HG03135 (cell line): ENCODE results near the gene TEX47.
A peak's percentile ranks its signal among the peaks of the same experiment; 100 is the strongest.

Experiments
- ATAC-seq: cut with Tn5 transposase; IDR thresholded peaks from one replicate; pipeline ENCODE4 v1.9.1; 2021; ENCODE audit warnings: mild to moderate bottlenecking, moderate library complexity; ENCODE audit not compliant: unreplicated experiment

Gene TEX47

GRCh38 chr7:88795553-88795952 is at the start of gene TEX47:
Gene TEX47 (minus strand): TSS chr7:88795737. CDS start chr7:88794942, 795 bp downstream.
- no peak for ATAC-seq

- ATAC-seq: no peak
Observed at GRCh38 chr7:88845091-88845490, 49.6 kb upstream of the TEX47 start.

GRCh38 chr7:88842201-88842600 is 46.7 kb upstream of the TEX47 start:
- no peak for ATAC-seq

DNA sequence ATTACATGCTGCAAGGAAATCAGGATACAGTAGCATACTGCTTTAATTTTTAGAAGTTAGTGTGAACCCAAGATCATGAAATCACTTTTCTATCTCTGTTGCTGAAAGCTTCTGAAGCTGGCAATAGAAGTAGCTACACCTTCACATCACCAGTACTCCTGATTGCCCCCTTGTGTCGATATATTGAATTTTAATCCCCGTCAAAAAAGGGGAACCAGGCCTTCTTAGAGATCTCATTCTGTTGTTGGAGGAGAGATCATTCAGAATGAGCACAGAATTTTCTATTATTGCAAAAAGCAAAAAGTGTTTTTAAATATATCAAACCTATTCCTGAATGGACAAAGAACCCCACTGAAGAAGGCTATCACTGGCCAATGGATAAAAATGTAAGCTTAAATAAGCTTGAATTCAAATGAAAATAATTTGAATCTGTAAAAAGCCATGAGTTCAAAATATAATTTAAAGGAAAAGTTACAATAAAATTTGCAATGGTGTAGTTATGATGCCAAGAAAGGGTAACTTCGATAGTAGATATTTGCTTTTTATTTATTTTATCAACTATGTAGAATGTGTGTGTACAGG is 39.7 kb upstream of the TEX47 start:
- ATAC-seq: peak; percentile 96

- no peak for ATAC-seq
Observed at GRCh38 chr7:88826222-88826621, 30.7 kb upstream of the TEX47 start.

DNA sequence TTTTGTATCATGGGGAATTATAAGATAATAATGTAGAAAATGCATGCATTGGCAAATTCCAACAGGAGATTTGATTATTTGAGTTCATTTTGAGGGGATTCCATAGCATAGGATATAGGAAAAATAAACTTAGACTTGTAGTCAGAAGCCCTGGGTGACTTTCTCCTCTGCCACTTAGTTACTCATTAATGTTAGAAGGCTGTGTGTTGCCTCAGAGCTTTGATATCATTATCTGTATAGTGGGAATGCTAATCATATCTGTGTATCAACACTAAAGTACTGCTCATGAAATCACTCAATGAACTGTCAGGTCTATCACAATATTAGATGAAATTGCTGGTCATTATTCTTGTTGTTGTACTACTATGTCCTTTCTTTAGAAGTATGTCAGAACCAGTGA is 23.0 kb upstream of the TEX47 start:
- no peak for ATAC-seq

- ATAC-seq: no peak
Observed at GRCh38 chr7:88806280-88807037, 10.9 kb upstream of the TEX47 start.

- ATAC-seq: no peak
Observed at GRCh38 chr7:88801046-88801445, 5.5 kb upstream of the TEX47 start.

DNA sequence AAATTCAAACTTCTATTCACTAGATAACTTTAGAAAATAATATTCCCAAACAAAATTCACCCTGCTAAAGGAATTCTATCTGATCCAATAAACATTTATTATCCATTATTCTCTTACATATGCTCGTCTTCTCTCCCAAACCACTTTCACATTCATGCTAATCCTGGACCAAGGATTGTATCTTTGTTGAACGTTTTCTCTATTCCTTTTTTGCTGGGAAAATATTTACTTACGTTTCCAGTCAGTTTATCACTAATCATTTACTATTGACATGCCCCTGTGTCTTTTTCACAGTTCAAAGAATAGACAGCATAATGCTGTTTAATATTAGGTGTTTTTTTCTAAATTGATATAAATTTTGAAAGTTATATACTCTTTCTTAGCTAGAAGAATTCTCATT is 3.2 kb downstream of the TEX47 start:
- no peak for ATAC-seq

DNA sequence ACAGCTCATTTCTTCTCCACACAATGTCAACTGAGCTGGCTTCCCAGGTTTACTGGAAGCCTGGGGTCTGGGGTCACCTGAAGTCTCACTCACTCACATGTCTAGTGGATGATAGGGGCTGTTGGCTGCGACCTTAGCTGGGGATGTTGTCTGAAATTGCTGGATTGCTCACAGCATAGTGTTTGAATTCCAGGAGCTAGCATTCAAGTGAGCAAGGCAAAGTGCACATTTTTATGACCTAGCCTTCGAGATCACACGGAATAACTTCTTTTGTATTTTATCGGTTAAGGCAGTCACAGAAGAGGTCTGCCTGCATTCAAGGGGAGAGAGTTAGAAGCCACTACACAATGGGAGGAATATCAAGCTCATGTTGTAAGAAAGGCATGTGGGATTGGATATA is 3.6 kb downstream of the TEX47 start:
- no peak for ATAC-seq

DNA sequence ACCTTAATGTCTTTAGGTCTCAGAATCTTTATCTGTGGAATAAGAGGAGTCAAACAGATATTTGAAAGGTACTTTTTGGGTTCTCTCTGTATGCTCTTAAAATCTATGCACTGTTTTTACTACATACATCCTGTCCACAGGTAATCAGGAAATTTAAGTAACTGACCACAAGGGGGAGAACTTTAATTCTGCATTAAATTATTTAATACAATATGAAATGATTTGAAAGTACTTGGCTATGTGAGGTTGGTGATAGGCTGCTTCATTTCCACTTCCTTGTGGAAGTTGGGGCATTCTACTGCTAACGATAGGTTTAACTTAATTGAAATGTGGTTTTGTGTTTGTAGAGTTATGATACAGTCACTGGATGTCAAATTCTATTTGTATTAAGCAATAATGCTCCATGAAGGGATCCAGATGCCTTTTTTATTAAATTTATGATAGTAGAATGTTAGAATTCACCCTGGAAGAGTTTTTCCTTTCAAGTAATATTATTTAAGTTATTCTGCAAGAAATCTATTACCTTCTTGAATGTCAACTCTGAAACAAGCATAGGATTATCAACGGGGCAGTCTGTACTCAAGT is 6.0 kb downstream of the TEX47 start:
- ATAC-seq: no peak

DNA sequence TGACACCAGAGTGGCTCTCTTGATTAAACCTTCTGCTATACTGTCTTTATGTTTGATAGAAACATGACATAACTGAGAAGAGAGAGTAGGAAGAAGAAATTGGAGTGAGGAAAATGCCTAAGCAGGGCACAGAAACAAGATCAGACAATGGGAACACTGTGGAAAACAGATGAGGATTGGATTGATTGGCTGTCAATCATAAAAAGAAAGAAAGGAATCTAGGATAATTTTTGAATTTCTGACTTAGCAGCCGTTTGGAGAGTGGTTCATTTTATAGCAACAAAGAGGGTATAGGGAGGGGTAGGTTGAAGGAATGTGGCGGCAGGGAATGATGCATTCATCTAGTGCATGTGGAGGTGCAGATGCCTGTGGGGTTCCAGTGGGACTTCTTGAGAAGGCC is 7.8 kb downstream of the TEX47 start:
- no peak for ATAC-seq

DNA sequence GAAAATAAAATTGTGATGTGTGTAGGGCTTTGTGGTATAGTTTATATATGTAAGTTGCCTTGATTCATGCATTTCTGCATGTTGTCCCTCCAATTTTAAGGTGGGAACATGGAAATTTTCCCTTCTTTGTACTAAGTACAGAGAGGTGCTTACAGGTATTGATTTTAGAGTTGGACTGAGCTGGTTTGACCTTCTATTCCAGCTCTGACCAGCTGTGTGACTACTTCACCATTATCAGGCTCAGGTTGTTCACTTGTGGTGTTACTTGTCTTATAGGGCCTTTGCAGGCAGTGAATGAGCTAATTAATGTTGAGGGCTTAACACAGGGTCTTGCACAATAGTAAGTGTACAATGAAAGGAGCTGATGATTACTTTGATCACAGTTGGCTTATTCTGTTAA is 19.7 kb downstream of the TEX47 start:
- no peak for ATAC-seq

DNA sequence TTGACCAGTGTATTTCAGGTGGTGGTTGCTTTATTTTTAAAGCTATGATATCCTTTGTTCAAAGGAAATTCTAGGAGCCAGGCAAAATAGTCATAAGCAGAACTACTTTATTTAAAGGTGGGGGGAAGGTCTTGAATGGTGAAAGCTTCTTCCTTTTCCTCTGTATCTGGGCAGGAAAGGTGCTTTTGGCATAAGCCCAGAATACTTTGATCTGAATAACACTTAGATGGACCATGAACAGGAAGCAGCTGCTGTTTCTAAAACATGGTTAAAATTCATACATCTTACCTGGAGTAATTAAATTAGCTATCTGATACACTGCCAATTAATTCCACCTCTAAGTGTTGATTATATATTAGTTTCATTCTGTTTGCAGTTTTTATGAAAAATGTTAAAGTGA is 22.8 kb downstream of the TEX47 start:
- ATAC-seq: no peak

DNA sequence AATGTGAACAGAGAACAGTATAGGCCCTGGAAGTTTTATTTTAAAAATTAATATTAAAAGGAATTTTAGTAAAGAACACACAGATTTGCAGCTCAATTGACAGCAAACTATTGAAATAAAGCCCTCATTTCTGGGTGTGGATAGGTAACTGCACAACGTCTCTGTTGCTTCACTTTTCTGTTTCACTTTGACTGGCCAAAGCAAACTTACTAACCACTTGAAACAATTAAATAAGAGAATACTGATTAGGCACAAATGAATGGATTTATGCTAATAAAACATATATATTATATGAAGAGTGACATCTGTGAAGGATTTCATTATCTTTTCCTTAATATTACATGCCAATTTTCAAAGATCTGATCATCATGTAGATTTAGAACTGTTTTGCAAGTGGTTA is 24.1 kb downstream of the TEX47 start:
- ATAC-seq: peak; percentile 63

DNA sequence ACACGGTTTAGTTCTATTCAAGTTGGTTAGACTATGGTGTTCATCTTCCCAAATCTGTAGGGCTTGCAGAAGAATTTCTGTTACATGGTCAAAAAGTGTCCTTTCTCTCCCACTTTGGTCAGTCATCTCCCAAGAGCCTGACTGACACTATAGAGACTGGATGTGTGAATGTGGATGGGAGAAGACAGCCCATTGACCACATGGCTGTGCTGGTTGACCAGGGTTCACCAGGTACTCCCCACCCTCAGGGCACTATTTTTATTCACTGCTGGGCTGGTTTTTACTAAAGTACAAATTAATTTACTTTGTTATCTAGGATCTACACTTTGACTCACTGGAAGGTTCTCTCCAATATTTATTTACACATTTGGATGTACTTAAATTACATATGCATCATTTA is 33.8 kb downstream of the TEX47 start:
- ATAC-seq: no peak

GRCh38 chr7:88760136-88760515 is 35.4 kb downstream of the TEX47 start:
- no peak for ATAC-seq

DNA sequence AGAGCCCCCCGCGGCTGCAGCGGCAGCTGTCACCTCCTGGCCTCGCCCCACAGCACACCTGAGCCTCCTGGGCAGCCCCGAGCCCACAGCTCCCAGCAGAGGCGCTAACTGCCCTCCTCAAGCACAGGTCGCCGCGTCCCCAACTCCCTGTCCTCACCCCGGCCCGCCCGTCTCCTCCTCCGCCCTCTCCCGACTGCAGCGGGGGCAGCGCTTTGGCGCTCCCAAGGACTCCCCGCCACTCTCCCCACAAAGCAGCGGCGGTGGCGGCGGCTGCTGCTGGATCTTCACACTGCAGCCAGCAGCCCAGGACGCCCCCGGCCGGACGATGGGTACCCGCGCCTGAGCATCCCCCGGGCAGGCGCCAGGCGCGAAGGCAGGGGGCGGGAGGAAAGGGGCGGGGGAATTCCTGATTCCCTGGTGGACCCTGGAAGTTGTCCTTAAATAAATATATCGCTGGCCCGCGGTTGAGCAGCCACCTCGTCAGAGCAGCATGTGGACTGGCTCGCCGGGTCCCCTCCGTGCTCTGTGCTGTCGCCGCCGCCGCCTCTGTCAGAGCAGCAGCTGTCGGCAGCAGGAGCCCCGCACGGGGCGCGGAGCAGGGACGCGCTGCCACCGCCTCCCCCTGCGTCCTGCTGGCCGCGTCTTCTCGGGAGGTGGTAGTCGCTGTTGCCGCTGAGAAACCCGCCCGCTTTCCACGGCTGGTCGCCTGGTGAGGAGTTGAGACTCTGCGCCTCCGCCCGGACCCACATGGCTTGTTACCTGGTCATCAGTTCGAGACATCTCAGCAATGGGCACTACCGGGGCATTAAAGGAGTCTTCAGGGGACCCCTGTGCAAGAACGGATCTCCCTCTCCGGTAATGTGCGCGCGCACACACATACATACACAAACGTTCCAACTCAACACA is 36.1 kb downstream of the TEX47 start, which contains the start of gene ZNF804B:
Gene ZNF804B (plus strand): TSS at position 471 of the 906 bp plus-strand sequence. CDS start 277 bp downstream, at position 748.
- no peak for ATAC-seq

- ATAC-seq: no peak
Observed at GRCh38 chr7:88758381-88759229, 36.9 kb downstream of the TEX47 start.

GRCh38 chr7:88757371-88757770 is 38.2 kb downstream of the TEX47 start:
- ATAC-seq: no peak
